Stimulated activated naive CD8-positive, alpha-beta T cell treated with anti-CD3 and anti-CD28 coated beads, Interleukin-15, Interleukin-2, amounts not matched to agents 100 U/mL and 50 U/mL, for 24 hours (primary cell): Measurements from ENCODE around the gene HES3.
"Not testable (repeated sequence)": the region's sequence is repeated elsewhere in the genome, so short reads cannot be mapped to it uniquely, and the experiment has no call there.

ENCODE experiments used
- ATAC-seq: fragments of 150-1000 bp; cut with Tn5 transposase; one replicate; pipeline ENCODE4 v1.10.0; 2021
- DNase-seq: peaks from one replicate; pipeline ENCODE4 v3.0.0; 2021

HES3 gene

GRCh38 chr1:6219641-6220040, 24.3 kb upstream of the HES3 start:
- ATAC-seq, DNase-seq: not testable (repeated sequence)

GRCh38 chr1:6220236-6220635, 23.7 kb upstream of the HES3 start:
- ATAC-seq (no peak), DNase-seq (no peak)

GRCh38 chr1:6221210-6221784, 22.7 kb upstream of the HES3 start:
- DNase-seq (no peak), ATAC-seq (no peak)

GRCh38 chr1:6222636-6223035, 21.3 kb upstream of the HES3 start:
- ATAC-seq (no peak), DNase-seq (no peak)

GRCh38 chr1:6223617-6224016, 20.4 kb upstream of the HES3 start:
- DNase-seq (no peak), ATAC-seq (no peak)

GRCh38 chr1:6224718-6225117, 19.3 kb upstream of the HES3 start:
- DNase-seq (no peak), ATAC-seq (no peak)

GRCh38 chr1:6225651-6226050, 18.3 kb upstream of the HES3 start:
- ATAC-seq (no peak), DNase-seq (no peak)

GRCh38 chr1:6233376-6233775, 10.6 kb upstream of the HES3 start:
- ATAC-seq (no peak), DNase-seq (no peak)

GRCh38 chr1:6234502-6235295, 9.3 kb upstream of the HES3 start:
- DNase-seq (no peak), ATAC-seq (no peak)

GRCh38 chr1:6235296-6235677, 8.7 kb upstream of the HES3 start:
- no peak for ATAC-seq
- DNase-seq = peak; percentile 32

GRCh38 chr1:6237093-6237492, 6.9 kb upstream of the HES3 start:
- no peak for ATAC-seq
- no peak for DNase-seq

GRCh38 chr1:6239213-6239752, 4.7 kb upstream of the HES3 start:
- DNase-seq = no peak
- no peak for ATAC-seq

GRCh38 chr1:6239950-6240768, 3.8 kb upstream of the HES3 start:
- ATAC-seq = no peak
- no peak for DNase-seq

GRCh38 chr1:6241107-6241886, 2.7 kb upstream of the HES3 start:
- DNase-seq = no peak
- no peak for ATAC-seq

- no peak for ATAC-seq
Observed at GRCh38 chr1:6241887-6242740, 1.9 kb upstream of the HES3 start.

GRCh38 chr1:6243053-6243834, 735 bp upstream of the HES3 start:
- DNase-seq (no peak), ATAC-seq (no peak)

More at GRCh38 chr1:6241887-6242740, 1.9 kb upstream of the HES3 start:
- no peak for DNase-seq

GRCh38 chr1:6244401-6245049, 546 bp downstream of the HES3 start:
- DNase-seq (no peak), ATAC-seq (no peak)

- peak; percentile 89 for DNase-seq
- ATAC-seq = peak; percentile 70
Observed at GRCh38 chr1:6245086-6245868, 1.3 kb downstream of the HES3 start.
